ENCODE data around the gene PTPN13. TPM values are rescaled to one million over a fixed set of nuclear protein-coding genes. Genes with fewer than 3 reads are reported as not detected.

The PTPN13 gene
- polyA plus RNA-seq, 1 donor, result 6.0 TPM

Other genes starting within 250 kb of the PTPN13 start
- gene MAPK10, start 234.3 kb upstream of the PTPN13 start, polyA plus RNA-seq (ENCODE audit: insufficient read length), result 2.8 TPM